ENCODE data around the gene CAPN11.

DNA sequence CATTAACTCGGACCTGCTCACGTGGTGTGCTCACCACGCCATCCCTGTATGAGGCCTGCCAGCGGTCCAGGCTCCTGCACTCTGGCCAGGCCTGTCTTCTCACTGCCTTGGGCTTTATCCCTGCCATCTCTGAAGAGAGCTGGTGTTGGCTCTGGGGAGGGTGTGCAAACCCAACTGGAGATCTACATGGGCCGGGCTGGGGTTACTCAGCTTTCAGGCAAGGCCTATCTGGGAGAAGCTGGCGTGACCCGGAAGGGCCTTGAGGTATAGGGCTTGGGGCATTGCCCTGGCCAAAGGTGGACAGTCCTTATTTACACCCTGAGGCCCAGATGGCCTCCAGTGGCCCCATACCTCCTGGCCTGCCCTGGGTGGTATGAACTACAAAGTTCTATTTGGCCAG, 69.8 kb downstream of the CAPN11 start:
- TF ChIP-seq, protein P1, sequence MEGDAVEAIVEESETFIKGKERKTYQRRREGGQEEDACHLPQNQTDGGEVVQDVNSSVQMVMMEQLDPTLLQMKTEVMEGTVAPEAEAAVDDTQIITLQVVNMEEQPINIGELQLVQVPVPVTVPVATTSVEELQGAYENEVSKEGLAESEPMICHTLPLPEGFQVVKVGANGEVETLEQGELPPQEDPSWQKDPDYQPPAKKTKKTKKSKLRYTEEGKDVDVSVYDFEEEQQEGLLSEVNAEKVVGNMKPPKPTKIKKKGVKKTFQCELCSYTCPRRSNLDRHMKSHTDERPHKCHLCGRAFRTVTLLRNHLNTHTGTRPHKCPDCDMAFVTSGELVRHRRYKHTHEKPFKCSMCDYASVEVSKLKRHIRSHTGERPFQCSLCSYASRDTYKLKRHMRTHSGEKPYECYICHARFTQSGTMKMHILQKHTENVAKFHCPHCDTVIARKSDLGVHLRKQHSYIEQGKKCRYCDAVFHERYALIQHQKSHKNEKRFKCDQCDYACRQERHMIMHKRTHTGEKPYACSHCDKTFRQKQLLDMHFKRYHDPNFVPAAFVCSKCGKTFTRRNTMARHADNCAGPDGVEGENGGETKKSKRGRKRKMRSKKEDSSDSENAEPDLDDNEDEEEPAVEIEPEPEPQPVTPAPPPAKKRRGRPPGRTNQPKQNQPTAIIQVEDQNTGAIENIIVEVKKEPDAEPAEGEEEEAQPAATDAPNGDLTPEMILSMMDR (IDR thresholded peaks at IDR 0.05 in 4 of 5, conservative IDR thresholded peaks at IDR 0.05 in 1 of 5), result no peak
- TF ChIP-seq POLR2A (IDR thresholded peaks at IDR 0.05), result no peak

All from gastrocnemius medialis (tissue), 4 donors.